K562 (cell line): ENCODE results near the gene PYCR2. TPM values are rescaled to one million over a fixed set of nuclear protein-coding genes. Genes with fewer than 3 reads are reported as not detected.

Experiments
- HMG20A ChIP-seq: fragments of 450-650 bp; formaldehyde crosslinking; conservative IDR thresholded peaks from 2 replicates; pipeline ENCODE4 v1.4.0; 2020; ENCODE audit warnings: mild to moderate bottlenecking, mixed read lengths
- HNRNPK ChIP-seq: fragments of 200-400 bp; formaldehyde crosslinking; IDR thresholded peaks from one replicate; pipeline ENCODE4 v1.6.1; 2018; ENCODE audit warnings: mild to moderate bottlenecking, low read depth, low read length; ENCODE audit not compliant: poor library complexity, severe bottlenecking
- SMAD3 ChIP-seq: fragments of 450-650 bp; formaldehyde crosslinking; conservative IDR thresholded peaks from 2 replicates; pipeline ENCODE4 v1.4.0; 2020; ENCODE audit warnings: mild to moderate bottlenecking
- SNIP1 ChIP-seq: fragments of 450-650 bp; IDR thresholded peaks from 2 replicates; pipeline ENCODE4 v1.7.1; 2017; ENCODE audit warnings: low read depth, mild to moderate bottlenecking
- SOX6 ChIP-seq: fragments of 450-650 bp; IDR thresholded peaks from 2 replicates; pipeline ENCODE4 v1.6.1; 2014; ENCODE audit warnings: mild to moderate bottlenecking
- TEAD4 ChIP-seq, 2 experiments: sonication (generic) in 1 of 2; formaldehyde crosslinking in 1 of 2; IDR thresholded peaks; 2 replicates each; pipeline versions ENCODE4 v1.6.1 to v1.8.0; 2012 to 2022; ENCODE audit warnings: borderline replicate concordance in 1 of 2, inconsistent platforms in 1 of 2, low read length in 1 of 2, mild to moderate bottlenecking in 1 of 2, missing genetic modification reagents in 1 of 2
- TOE1 ChIP-seq, 2 experiments: fragments of 450-650 bp in 1 of 2; sonication (generic) in 1 of 2; formaldehyde crosslinking in 1 of 2; IDR thresholded peaks; 2 replicates each; pipeline versions ENCODE4 v1.7.1 to v1.8.0; 2016 to 2022; ENCODE audit warnings: borderline replicate concordance in 2 of 2, mild to moderate bottlenecking in 2 of 2, antibody characterized with exemption in 1 of 2, inconsistent platforms in 1 of 2, low read depth in 1 of 2, missing genetic modification reagents in 1 of 2, moderate library complexity in 1 of 2
- ZNF589 ChIP-seq: fragments of 200-800 bp; sonication (Bioruptor generic); IDR thresholded peaks from 2 replicates; pipeline ENCODE4 v1.6.1; 2016; ENCODE audit warnings: low read depth, missing genetic modification characterization, missing compliant biosample characterization
- polyA plus RNA-seq, 8 experiments: library from polyadenylated mRNA; depleted of rRNA in 4 of 8; stranded (reverse) in 5 of 8; unstranded in 3 of 8; fragments of >200 nt; fragmentation: Nextera tagmentation in 2 of 8; fragmentation: Illumina TruSeq in 1 of 8; extraction: Ambion mirVana in 2 of 8; extraction: Trizol in 1 of 8; gene quantifications; 2 replicates each; pipeline versions ENCODE4 v1.2.1 to v1.2.3, GENCODE V29; 2011 to 2014; ENCODE audit warnings: inconsistent platforms in 1 of 8, missing spikeins in 1 of 8
- total RNA-seq, 7 experiments: library from RNA; depleted of rRNA in 6 of 7; stranded (reverse); fragments of >200 nt in 6 of 7; fragmentation: Illumina TruSeq in 2 of 7; extraction: Trizol in 2 of 7; gene quantifications; 2 replicates each; pipeline versions ENCODE4 v1.2.1 to v1.2.3, GENCODE V29; 2011 to 2021; ENCODE audit warnings: low replicate concordance in 1 of 7
- TF ChIP-seq, protein P1 (sequence below): sonication (generic); formaldehyde crosslinking; IDR thresholded peaks from 2 replicates; pipeline ENCODE4 v1.8.0; 2023; ENCODE audit warnings: mild to moderate bottlenecking, missing genetic modification reagents
- TF ChIP-seq, protein P2 (sequence below): fragments of 200-600 bp; sonication (generic); IDR thresholded peaks from one replicate; pipeline ENCODE4 v1.6.1; 2012; ENCODE audit warnings: mild to moderate bottlenecking, low read depth, low read length, inconsistent platforms

PYCR2 gene
- total and polyA plus RNA-seq, 9 of the 15 experiments (the other 6 are each of a cell fraction or from before 2014, with no cell fraction given), result 5.5 to 219 (median 127) TPM

DNA sequence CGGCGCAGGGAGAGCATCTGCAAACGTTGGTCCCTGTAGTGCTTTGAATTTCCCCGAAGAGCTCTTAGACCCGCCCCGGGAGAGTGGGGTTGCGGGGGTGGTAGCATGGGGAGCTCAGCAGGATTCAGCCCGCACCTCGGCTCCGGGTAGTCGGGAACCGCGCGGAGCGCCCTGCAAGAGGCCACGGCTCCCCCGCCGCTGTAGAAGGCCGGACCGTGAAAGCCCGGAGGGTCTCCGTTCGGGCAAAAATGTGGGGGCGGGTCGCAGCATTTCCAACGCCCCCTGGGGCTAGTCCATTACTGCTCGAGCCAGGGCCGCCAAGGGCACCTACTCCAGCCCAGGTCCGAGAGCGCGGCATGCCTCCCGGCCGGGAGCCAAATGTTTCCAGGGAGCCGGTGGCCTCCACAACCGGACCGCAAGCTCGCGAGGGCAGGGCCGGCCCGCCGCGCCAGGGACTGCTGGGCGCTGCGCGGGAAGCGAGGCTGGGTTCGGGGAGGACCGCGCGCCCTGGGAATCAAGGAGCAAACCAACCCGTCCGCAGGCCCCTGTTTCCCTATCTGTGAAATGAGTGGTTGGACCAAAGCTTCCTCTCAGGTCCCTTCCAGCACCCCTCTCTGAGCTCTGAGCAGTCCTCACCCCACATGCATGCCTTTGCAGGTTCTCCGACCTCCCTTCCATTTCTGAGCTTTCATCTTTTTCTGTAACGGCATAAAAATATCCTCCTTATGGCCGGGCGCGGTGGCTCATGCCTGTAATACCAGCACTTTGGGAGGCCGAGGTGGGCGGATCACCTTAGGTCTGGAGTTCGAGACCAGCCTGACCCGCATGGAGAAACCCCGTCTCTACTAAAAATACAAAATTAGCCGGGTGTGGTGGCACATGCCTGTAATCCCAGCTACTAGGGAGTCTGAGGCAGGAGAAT lies 41.1 kb downstream of the PYCR2 start (continued):
- TF ChIP-seq, protein P1, sequence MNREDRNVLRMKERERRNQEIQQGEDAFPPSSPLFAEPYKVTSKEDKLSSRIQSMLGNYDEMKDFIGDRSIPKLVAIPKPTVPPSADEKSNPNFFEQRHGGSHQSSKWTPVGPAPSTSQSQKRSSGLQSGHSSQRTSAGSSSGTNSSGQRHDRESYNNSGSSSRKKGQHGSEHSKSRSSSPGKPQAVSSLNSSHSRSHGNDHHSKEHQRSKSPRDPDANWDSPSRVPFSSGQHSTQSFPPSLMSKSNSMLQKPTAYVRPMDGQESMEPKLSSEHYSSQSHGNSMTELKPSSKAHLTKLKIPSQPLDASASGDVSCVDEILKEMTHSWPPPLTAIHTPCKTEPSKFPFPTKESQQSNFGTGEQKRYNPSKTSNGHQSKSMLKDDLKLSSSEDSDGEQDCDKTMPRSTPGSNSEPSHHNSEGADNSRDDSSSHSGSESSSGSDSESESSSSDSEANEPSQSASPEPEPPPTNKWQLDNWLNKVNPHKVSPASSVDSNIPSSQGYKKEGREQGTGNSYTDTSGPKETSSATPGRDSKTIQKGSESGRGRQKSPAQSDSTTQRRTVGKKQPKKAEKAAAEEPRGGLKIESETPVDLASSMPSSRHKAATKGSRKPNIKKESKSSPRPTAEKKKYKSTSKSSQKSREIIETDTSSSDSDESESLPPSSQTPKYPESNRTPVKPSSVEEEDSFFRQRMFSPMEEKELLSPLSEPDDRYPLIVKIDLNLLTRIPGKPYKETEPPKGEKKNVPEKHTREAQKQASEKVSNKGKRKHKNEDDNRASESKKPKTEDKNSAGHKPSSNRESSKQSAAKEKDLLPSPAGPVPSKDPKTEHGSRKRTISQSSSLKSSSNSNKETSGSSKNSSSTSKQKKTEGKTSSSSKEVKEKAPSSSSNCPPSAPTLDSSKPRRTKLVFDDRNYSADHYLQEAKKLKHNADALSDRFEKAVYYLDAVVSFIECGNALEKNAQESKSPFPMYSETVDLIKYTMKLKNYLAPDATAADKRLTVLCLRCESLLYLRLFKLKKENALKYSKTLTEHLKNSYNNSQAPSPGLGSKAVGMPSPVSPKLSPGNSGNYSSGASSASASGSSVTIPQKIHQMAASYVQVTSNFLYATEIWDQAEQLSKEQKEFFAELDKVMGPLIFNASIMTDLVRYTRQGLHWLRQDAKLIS (CRISPR knock-in tag), result no peak; the same call in 1 of the 2 replicates
- no peak for TF ChIP-seq SMAD3 (CRISPR knock-in tag)
- TF ChIP-seq SNIP1, result no peak
- TF ChIP-seq, protein P2, sequence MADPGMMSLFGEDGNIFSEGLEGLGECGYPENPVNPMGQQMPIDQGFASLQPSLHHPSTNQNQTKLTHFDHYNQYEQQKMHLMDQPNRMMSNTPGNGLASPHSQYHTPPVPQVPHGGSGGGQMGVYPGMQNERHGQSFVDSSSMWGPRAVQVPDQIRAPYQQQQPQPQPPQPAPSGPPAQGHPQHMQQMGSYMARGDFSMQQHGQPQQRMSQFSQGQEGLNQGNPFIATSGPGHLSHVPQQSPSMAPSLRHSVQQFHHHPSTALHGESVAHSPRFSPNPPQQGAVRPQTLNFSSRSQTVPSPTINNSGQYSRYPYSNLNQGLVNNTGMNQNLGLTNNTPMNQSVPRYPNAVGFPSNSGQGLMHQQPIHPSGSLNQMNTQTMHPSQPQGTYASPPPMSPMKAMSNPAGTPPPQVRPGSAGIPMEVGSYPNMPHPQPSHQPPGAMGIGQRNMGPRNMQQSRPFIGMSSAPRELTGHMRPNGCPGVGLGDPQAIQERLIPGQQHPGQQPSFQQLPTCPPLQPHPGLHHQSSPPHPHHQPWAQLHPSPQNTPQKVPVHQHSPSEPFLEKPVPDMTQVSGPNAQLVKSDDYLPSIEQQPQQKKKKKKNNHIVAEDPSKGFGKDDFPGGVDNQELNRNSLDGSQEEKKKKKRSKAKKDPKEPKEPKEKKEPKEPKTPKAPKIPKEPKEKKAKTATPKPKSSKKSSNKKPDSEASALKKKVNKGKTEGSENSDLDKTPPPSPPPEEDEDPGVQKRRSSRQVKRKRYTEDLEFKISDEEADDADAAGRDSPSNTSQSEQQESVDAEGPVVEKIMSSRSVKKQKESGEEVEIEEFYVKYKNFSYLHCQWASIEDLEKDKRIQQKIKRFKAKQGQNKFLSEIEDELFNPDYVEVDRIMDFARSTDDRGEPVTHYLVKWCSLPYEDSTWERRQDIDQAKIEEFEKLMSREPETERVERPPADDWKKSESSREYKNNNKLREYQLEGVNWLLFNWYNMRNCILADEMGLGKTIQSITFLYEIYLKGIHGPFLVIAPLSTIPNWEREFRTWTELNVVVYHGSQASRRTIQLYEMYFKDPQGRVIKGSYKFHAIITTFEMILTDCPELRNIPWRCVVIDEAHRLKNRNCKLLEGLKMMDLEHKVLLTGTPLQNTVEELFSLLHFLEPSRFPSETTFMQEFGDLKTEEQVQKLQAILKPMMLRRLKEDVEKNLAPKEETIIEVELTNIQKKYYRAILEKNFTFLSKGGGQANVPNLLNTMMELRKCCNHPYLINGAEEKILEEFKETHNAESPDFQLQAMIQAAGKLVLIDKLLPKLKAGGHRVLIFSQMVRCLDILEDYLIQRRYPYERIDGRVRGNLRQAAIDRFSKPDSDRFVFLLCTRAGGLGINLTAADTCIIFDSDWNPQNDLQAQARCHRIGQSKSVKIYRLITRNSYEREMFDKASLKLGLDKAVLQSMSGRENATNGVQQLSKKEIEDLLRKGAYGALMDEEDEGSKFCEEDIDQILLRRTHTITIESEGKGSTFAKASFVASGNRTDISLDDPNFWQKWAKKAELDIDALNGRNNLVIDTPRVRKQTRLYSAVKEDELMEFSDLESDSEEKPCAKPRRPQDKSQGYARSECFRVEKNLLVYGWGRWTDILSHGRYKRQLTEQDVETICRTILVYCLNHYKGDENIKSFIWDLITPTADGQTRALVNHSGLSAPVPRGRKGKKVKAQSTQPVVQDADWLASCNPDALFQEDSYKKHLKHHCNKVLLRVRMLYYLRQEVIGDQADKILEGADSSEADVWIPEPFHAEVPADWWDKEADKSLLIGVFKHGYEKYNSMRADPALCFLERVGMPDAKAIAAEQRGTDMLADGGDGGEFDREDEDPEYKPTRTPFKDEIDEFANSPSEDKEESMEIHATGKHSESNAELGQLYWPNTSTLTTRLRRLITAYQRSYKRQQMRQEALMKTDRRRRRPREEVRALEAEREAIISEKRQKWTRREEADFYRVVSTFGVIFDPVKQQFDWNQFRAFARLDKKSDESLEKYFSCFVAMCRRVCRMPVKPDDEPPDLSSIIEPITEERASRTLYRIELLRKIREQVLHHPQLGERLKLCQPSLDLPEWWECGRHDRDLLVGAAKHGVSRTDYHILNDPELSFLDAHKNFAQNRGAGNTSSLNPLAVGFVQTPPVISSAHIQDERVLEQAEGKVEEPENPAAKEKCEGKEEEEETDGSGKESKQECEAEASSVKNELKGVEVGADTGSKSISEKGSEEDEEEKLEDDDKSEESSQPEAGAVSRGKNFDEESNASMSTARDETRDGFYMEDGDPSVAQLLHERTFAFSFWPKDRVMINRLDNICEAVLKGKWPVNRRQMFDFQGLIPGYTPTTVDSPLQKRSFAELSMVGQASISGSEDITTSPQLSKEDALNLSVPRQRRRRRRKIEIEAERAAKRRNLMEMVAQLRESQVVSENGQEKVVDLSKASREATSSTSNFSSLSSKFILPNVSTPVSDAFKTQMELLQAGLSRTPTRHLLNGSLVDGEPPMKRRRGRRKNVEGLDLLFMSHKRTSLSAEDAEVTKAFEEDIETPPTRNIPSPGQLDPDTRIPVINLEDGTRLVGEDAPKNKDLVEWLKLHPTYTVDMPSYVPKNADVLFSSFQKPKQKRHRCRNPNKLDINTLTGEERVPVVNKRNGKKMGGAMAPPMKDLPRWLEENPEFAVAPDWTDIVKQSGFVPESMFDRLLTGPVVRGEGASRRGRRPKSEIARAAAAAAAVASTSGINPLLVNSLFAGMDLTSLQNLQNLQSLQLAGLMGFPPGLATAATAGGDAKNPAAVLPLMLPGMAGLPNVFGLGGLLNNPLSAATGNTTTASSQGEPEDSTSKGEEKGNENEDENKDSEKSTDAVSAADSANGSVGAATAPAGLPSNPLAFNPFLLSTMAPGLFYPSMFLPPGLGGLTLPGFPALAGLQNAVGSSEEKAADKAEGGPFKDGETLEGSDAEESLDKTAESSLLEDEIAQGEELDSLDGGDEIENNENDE, result no peak
- no peak for TF ChIP-seq HNRNPK
- no peak for TF ChIP-seq TOE1 (IDR thresholded peaks at IDR 0.05; ENCODE audit: borderline replicate concordance)
- TF ChIP-seq TOE1 (CRISPR knock-in tag; IDR thresholded peaks at IDR 0.05; ENCODE audit: borderline replicate concordance, low read depth), result no peak
- no peak for TF ChIP-seq SOX6
- no peak for TF ChIP-seq ZNF589 (CRISPR knock-in tag)
- no peak for TF ChIP-seq TEAD4 (IDR thresholded peaks at IDR 0.05; ENCODE audit: low read length)
- TF ChIP-seq TEAD4 (CRISPR knock-in tag; IDR thresholded peaks at IDR 0.05; ENCODE audit: borderline replicate concordance), result no peak
- no peak for TF ChIP-seq HMG20A (CRISPR knock-in tag)
